ENCODE data around the gene DLL4.
"Not testable (repeated sequence)": the region's sequence is repeated elsewhere in the genome, so short reads cannot be mapped to it uniquely, and the experiment has no call there.

DLL4 gene

DNA sequence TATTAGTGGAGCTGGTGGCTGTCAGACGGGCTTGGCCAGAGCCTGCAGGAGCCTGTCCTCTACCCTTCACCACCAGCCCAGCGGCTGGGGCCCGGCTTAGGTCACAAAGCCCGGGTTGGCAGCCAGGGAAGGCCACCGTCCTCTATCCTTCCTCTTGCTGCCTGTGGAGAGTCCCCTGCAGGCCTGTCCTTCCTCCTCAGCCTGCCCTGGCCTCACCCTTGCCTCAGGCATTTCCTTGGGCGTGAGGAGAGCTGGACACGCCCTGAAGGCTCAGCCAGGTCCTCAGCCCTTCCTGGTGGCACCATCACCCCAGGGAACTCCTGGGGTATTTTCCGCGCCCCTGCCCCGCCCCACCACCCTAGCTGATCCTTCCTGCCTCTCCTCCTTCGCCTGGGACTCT lies 31.8 kb downstream of the DLL4 start:
- no peak for DNase-seq

DNA sequence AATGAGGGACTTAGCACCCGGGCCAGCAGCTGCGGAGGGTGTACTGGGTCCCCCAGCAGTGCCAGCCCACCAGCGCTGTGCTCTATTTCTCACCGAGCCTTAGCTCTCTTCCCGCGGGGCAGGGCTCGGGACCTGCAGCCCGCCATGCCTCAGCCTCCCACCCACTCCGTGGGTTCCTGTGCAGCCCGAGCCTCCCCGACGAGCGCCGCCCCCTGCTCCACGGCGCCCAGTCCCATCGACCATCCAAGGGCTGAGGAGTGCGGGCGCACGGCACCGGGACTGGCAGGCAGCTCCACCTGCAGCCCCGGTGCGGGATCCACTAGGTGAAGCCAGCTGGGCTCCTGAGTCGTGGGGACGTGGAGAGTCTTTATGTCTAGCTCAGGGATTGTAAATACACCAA lies 32.6 kb downstream of the DLL4 start:
- not testable (repeated sequence) for DNase-seq

- DNase-seq = not testable (repeated sequence)
Observed at GRCh38 chr15:40962317-40962716, 33.2 kb downstream of the DLL4 start.

DNA sequence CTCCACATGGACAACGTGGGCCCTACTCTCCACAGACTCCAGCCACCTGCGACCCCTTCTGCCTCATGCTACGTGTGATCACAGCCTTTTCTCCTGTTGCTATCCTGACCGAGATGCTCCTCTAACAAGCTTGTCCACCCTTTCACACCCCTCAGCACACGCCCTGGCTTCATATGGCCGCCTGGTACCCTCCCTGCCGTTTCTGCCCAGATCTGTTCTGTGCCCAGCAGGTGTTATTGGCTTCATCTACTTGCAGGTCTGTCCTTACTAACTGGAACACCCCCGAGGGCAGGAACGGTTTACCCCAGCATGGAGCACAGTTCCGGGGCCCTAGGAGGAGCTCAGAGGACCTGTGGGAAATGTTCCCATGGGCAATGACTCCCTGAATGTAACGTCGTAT lies 34.1 kb downstream of the DLL4 start:
- DNase-seq = no peak

DNA sequence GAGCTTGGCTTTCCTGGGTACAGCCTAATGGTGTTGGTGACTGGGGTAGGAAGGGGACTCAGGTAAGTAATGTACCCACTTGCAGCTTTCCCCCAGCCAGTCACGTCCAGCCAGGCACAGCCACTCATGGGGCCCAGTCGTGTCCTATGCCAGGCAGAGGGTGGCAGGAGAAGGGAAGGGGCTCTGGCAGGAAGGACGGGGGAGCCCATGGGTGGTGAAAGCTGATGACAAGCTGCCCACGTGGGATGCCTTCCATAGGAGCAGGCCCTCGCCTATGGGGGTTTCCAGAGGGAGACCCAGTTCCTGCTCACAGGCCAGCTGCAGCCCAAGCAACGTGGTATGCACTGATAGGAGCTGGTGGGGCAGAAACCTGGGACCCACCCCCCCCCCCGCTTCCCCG lies 34.9 kb downstream of the DLL4 start:
- no peak for DNase-seq

DNA sequence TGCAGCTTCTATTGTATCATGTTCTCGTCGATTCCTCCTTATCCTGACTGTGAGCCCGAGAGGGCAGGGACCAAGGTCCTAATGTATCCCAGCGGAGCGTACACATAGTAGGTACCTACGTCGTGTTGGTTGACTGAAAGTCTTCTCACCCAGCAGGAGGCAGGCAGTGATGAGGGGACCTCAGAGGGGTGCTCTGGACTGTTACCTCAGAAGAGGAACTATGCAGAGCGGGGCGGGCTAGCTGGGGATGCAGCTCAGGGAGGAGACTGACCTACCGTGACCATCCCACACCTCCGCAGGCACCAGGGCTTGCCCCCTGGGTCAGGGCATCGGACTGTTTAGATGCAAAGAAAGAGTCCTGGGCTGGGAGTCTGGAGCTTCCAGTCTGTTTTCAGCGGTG lies 35.5 kb downstream of the DLL4 start:
- DNase-seq = no peak

DNA sequence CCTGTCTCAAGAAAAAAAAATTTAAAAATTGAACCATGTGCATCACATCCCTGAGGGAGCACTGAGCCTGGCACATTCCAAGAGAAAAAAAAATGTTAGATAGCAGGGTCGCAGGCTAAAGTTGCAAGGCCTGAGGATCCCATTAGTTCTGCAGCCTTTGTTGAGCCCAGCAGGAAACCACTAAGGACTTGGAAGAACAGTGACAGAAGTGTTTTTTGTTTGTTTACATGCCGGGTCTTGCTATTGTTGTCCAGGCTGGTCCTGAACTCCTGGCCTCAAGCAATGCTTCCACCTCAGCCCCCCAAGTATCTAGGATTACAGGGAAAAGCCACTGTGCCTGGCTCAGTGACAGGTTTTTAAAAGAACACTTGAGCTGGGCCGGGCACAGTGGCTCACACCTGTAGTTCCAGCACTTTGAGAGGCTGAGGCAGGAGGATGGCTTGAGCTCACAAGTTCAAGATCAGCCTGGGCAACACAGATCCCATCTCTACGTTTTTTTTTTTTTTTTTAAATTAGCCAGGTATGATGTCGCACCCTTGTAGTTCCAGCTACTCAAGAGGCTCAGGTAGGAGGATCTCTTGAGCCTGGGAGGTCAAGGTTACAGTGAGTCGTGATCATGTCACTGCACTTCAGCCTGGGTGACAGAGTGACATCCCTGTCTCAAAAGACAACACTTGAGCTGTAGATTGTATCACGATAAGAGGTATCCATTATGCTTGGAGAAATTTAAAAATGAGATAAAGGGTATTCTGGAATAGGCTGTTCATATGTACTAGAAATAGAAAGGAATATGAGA lies 39.3 kb downstream of the DLL4 start:
- DNase-seq = no peak

DNA sequence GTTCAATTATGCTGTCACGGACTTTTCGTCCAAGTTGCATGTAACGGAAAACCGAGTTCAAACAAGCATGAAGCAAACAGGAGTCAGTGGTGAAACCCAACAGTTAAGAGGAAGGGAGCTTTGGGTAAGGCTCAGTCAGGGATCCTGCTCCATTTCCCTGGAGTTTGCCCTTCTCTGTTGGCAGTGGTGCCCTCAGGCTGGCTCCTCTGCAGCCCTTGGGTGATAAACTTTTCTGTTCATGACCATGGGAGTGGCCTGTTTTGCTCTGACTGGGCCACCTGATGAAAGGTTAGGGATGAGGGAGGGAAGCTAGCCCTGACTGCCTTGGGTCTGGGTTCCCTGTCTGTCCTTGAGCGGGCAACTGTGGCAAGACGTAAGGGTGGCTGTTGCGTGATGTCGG lies 40.2 kb downstream of the DLL4 start:
- DNase-seq = no peak

GRCh38 chr15:40974879-40975278 lies 45.7 kb downstream of the DLL4 start:
- no peak for DNase-seq

DNA sequence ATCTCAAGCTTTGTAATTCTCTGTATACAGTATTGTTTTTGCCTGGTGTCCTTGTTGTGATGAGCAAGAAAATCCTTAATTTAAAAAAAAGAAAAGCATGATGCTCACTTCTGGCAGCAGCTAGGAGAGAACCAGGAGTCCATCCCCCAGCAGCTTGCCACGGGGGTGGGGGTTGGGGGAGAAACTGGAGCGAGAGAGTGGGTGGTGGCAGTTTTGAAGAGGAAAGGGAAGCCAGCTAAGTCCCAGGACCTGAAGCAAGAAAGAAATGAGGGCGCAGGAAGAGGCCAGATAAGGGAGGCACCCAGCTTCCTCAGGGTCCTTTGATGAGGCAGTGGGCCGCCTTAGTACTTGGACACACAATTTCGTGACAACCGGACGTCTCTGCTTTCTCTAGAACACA lies 47.7 kb downstream of the DLL4 start:
- DNase-seq = no peak

DNA sequence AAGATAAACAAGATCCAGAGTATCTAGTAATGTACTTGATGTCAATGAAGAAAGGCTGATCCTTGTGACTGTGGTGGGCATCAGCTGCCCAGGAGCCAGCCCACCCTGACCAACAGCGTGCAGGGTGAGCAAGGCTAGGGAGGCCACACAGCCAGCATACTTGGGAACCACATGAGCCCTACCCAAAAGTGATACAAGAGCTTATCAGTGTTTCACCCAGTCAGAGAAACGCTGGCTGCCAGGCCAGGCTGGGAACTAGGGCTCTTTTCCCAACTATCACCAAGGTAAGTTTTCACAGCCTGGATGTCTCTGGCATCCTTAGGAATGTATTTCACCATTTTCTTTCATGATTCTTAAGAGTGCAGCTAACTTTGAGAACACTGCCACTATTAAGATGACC lies 49.0 kb downstream of the DLL4 start:
- DNase-seq = no peak

DNA sequence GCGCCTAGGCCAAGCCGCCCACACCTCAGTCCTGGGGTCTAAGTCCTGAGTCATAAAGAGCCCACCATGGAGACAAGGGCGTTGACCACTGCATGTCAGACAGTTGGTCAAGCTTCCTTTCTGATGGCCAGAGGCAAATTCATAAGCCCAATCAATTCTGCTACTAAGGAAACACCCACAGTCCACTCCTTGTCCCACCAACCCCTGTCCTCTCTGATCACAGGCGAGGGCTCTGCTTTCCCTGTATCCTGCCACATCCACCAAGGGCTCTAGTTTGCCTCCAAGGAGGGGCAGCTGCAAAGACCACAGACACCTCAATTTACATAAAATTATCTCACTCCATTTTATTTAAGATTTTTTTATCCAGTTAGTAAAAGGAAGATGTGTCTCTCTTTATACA lies 49.4 kb downstream of the DLL4 start:
- no peak for DNase-seq

- DNase-seq = no peak
Observed at GRCh38 chr15:40981186-40981585, 52.0 kb downstream of the DLL4 start.

- no peak for DNase-seq
Observed at GRCh38 chr15:40982855-40983254, 53.7 kb downstream of the DLL4 start.

GRCh38 chr15:40984406-40984805 lies 55.3 kb downstream of the DLL4 start:
- no peak for DNase-seq

- no peak for DNase-seq
Observed at GRCh38 chr15:40984964-40985363, 55.8 kb downstream of the DLL4 start.

DNA sequence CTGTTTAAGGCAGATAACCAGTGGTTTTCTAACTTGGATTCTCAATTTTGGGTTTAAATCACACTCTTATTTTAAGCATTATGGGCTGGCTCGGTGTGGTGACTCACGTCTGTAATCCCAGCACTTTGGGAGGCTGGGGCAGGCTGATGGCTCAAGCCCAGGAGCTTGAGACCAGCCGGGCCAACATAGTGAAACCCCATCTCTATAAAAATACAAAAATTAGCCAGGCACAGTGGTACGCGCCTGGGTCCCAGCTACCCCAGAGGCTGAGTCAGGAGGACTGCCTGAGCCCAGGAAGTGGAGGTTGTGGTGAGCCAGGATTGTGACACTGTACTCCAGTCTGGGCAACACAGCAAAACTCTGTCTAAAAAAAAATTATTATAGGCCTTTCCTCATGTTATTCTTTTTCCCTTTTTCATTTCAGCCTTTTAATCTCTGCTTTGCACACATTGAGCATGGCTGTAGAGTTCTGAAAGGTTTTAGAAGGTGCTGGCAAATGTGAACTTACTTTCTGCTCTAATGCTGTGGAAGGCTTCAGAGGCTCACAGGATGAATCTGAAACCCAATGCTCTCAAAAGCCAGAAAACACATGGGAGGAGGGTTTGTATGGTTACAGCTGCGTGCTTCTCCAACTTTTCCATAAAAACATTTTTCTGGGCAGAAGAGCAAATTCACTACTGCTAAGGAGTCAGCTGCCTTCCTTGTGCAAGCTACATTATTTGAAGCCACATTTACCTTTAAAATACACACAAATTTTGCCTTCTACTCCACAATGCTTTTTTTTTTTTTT lies 56.6 kb downstream of the DLL4 start:
- DNase-seq = no peak

GRCh38 chr15:40986820-40987219 lies 57.7 kb downstream of the DLL4 start:
- DNase-seq = no peak

GRCh38 chr15:40988156-40988555 lies 59.0 kb downstream of the DLL4 start:
- no peak for DNase-seq

All from central memory CD4-positive, alpha-beta T cell (primary cell).